HCT116 (cell line): ENCODE measurements around the gene BRINP1. TPM values are rescaled to one million over a fixed set of nuclear protein-coding genes. Genes with fewer than 3 reads are reported as not detected.

ENCODE experiments used
- ATAC-seq: fragments of 200-7000 bp; cut with Tn5 transposase; 2 replicates; pipeline ENCODE4 v1.9.1; 2020; ENCODE audit warnings: mild to moderate bottlenecking, moderate library complexity
- BruUV-seq: library from RNA; stranded (reverse); fragments of 400-500 nt; replicated peaks from 2 replicates; lab custom pipeline; 2021; lab: Mats Ljungman, UMichigan
- CTCF ChIA-PET: fragments of 300-600 bp; sonication (Branson Sonifier 250); formaldehyde crosslinking; loops from one replicate; lab custom pipeline; 2021; ENCODE audit warnings: antibody characterized with exemption; lab: Charles Lee
- POLR2A ChIA-PET: fragments of 300-600, 350-600 bp; sonication (Branson Sonifier 250); formaldehyde crosslinking; loops from one replicate; lab custom pipeline; 2021; ENCODE audit warnings: antibody characterized with exemption; lab: Charles Lee
- RAD21 ChIA-PET, 2 experiments: fragments of 300-600 bp; sonication (Branson Sonifier 250); formaldehyde crosslinking; loops; one replicate each; lab custom pipeline; 2023; ENCODE audit warnings: low total read pairs in 2 of 2; ENCODE audit not compliant: uncharacterized antibody in 2 of 2, unreplicated experiment in 2 of 2, low non-redundant PET in 1 of 2; lab: Charles Lee
- DNase-seq: peaks from one replicate; pipeline ENCODE4 v3.0.0-alpha.2; 2010; ENCODE audit warnings: low read depth, low spot score
- H2AFZ ChIP-seq: fragments of 200-600 bp; shearing (Covaris generic), sonication (generic); 2 replicates; pipeline ENCODE4 v1.6.1; 2017; ENCODE audit warnings: low read depth, mixed run types, mixed read lengths, antibody characterized with exemption, low read length; ENCODE audit not compliant: poor library complexity, severe bottlenecking
- H3K27ac ChIP-seq: 2 replicates; pipeline ENCODE4 v1.5.1; 2012; ENCODE audit warnings: low read depth, low read length
- H3K27me3 ChIP-seq: fragments of 200-600 bp; sonication (generic); 2 replicates; pipeline ENCODE4 v1.6.1; 2016; ENCODE audit warnings: mixed run types, low read length, mixed read lengths; ENCODE audit not compliant: insufficient read depth
- H3K36me3 ChIP-seq, 2 experiments: fragments of 200-500 bp in 1 of 2; fragments of 200-600 bp in 1 of 2; sonication (Bioruptor generic) in 1 of 2; sonication (generic) in 1 of 2; 2 replicates each; pipeline versions ENCODE4 v1.5.1 to v1.6.1; 2014 to 2016; ENCODE audit warnings: low read length in 2 of 2, inconsistent platforms in 1 of 2, mixed read lengths in 1 of 2, mixed run types in 1 of 2; ENCODE audit not compliant: insufficient read depth in 2 of 2, control insufficient read depth in 1 of 2
- H3K4me1 ChIP-seq, 2 experiments: fragments of 200-600 bp in 1 of 2; sonication (generic) in 1 of 2; 2 replicates each; pipeline versions ENCODE4 v1.5.1 to v1.6.1; 2012 to 2017; ENCODE audit warnings: low read length in 2 of 2, inconsistent platforms in 1 of 2, mild to moderate bottlenecking in 1 of 2, mixed read lengths in 1 of 2, mixed run types in 1 of 2, moderate library complexity in 1 of 2; ENCODE audit not compliant: insufficient read depth in 2 of 2, control insufficient read depth in 1 of 2
- H3K4me2 ChIP-seq: fragments of 200-600 bp; sonication (generic); 2 replicates; pipeline ENCODE4 v1.6.1; 2017; ENCODE audit warnings: mixed run types, low read length, mixed read lengths
- H3K4me3 ChIP-seq, 2 experiments: fragments of 200-600 bp in 1 of 2; sonication (generic) in 1 of 2; replicated peaks in 1 of 2; 2 replicates each; pipeline ENCODE4 v1.5.1; 2011 to 2016; ENCODE audit warnings: low read length in 2 of 2, control low read depth in 1 of 2, low read depth in 1 of 2, mild to moderate bottlenecking in 1 of 2, mixed read lengths in 1 of 2, mixed run types in 1 of 2
- H3K79me2 ChIP-seq: fragments of 200-600 bp; sonication (generic); 2 replicates; pipeline ENCODE4 v1.6.1; 2017; ENCODE audit warnings: mild to moderate bottlenecking, mixed run types, low read length, moderate library complexity, mixed read lengths; ENCODE audit not compliant: insufficient read depth
- H3K9ac ChIP-seq: fragments of 200-600 bp; sonication (generic); 2 replicates; pipeline ENCODE4 v1.6.1; 2016; ENCODE audit warnings: low read length, mixed read lengths
- H3K9me2 ChIP-seq: fragments of 200-600 bp; sonication (generic), shearing (Covaris generic); 2 replicates; pipeline ENCODE4 v1.6.1; 2017; ENCODE audit warnings: mixed run types, mild to moderate bottlenecking, moderate library complexity; ENCODE audit not compliant: insufficient read depth
- H3K9me3 ChIP-seq, 2 experiments: fragments of 200-500 bp in 1 of 2; fragments of 200-600 bp in 1 of 2; sonication (Bioruptor generic) in 1 of 2; sonication (generic) in 1 of 2; 2 replicates each; pipeline ENCODE4 v1.6.1; 2014 to 2017; ENCODE audit warnings: low read length in 2 of 2, mixed read lengths in 2 of 2, inconsistent platforms in 1 of 2, low read depth in 1 of 2, mild to moderate bottlenecking in 1 of 2, mixed run types in 1 of 2, moderate library complexity in 1 of 2; ENCODE audit not compliant: control insufficient read depth in 1 of 2, insufficient read depth in 1 of 2
- H4K20me1 ChIP-seq: fragments of 200-600 bp; sonication (generic), shearing (Covaris generic); 2 replicates; pipeline ENCODE4 v1.6.1; 2017; ENCODE audit warnings: mixed run types, mild to moderate bottlenecking, moderate library complexity; ENCODE audit not compliant: insufficient read depth
- EGR1 ChIP-seq: IDR thresholded peaks from 2 replicates; pipeline ENCODE4 v1.6.1; 2012; ENCODE audit warnings: low read depth
- ELF1 ChIP-seq: IDR thresholded peaks from 2 replicates; pipeline ENCODE4 v1.6.1; 2012; ENCODE audit warnings: low read depth, borderline replicate concordance
- EZH2 ChIP-seq: fragments of 200-600 bp; sonication (generic); IDR thresholded peaks from 2 replicates; pipeline ENCODE4 v1.6.1; 2017; ENCODE audit warnings: antibody characterized with exemption, mixed run types
- EZH2phosphoT487 ChIP-seq: fragments of 200-600 bp; IDR thresholded peaks from 2 replicates; pipeline ENCODE4 v1.6.1; 2018; ENCODE audit warnings: antibody characterized with exemption, borderline replicate concordance
- JUND ChIP-seq: IDR thresholded peaks from 2 replicates; pipeline ENCODE4 v1.6.1; 2012
- POLR2A ChIP-seq: IDR thresholded peaks from 2 replicates; pipeline ENCODE4 v1.7.0; 2011; ENCODE audit warnings: borderline replicate concordance; ENCODE audit not compliant: insufficient read depth, insufficient read length; ENCODE audit errors: extremely low read depth
- POLR2AphosphoS5 ChIP-seq: IDR thresholded peaks from 2 replicates; pipeline ENCODE4 v1.6.1; 2011; ENCODE audit warnings: mild to moderate bottlenecking, low read depth, low read length, moderate library complexity
- RAD21 ChIP-seq: IDR thresholded peaks from 2 replicates; pipeline ENCODE4 v1.6.1; 2012; ENCODE audit warnings: low read depth, mild to moderate bottlenecking
- SIN3A ChIP-seq: IDR thresholded peaks from 2 replicates; pipeline ENCODE4 v1.6.1; 2012; ENCODE audit warnings: low read depth
- SRF ChIP-seq: IDR thresholded peaks from 2 replicates; pipeline ENCODE4 v1.6.1; 2012; ENCODE audit warnings: low read depth
- TCF7L2 ChIP-seq: IDR thresholded peaks from 2 replicates; pipeline ENCODE4 v1.7.0; 2011; ENCODE audit warnings: borderline replicate concordance, inconsistent platforms; ENCODE audit not compliant: insufficient read depth, insufficient read length; ENCODE audit errors: extremely low read depth
- YY1 ChIP-seq: IDR thresholded peaks from 2 replicates; pipeline ENCODE4 v1.6.1; 2011; ENCODE audit warnings: low read length, low read depth, moderate library complexity, mild to moderate bottlenecking; ENCODE audit not compliant: insufficient replicate concordance; ENCODE audit errors: extremely low read depth
- ZBTB33 ChIP-seq: IDR thresholded peaks from 2 replicates; pipeline ENCODE4 v1.6.1; 2011; ENCODE audit warnings: mild to moderate bottlenecking, low read length, moderate library complexity; ENCODE audit not compliant: insufficient replicate concordance; ENCODE audit errors: extremely low read depth
- ZNF274 ChIP-seq: fragments of 200-500 bp; sonication (Bioruptor generic); IDR thresholded peaks from 2 replicates; pipeline ENCODE4 v1.6.1; 2014; ENCODE audit warnings: mild to moderate bottlenecking, low read depth, low read length, inconsistent platforms
- intact Hi-C: fragments of 100-400 bp; cut with micrococcal nuclease; formaldehyde crosslinking; loops from 2 replicates; pipeline ENCODE4 v1.10.0; 2022
- total RNA-seq: library from RNA; stranded (reverse); gene quantifications from one replicate; pipeline ENCODE4 v1.2.1, GENCODE V29; 2021; ENCODE audit not compliant: unreplicated experiment
- TF ChIP-seq, protein P1 (sequence below): IDR thresholded peaks from 2 replicates; pipeline ENCODE4 v1.6.1; 2012; ENCODE audit warnings: low read depth
- TF ChIP-seq, protein P2 (sequence below): IDR thresholded peaks from 2 replicates; pipeline ENCODE4 v1.6.1; 2012
- TF ChIP-seq, protein P3 (sequence below): IDR thresholded peaks from 2 replicates; pipeline ENCODE4 v1.6.1; 2012
- TF ChIP-seq, protein P4 (sequence below), 3 experiments: fragments of 200-600 bp in 1 of 3; sonication (generic) in 1 of 3; IDR thresholded peaks in 2 of 3; conservative IDR thresholded peaks in 1 of 3; 2 replicates each; pipeline ENCODE4 v1.5.1; 2012 to 2017; ENCODE audit warnings: low read depth in 2 of 3, low read length in 2 of 3, antibody characterized with exemption in 1 of 3, borderline replicate concordance in 1 of 3, control low read depth in 1 of 3, mild to moderate bottlenecking in 1 of 3, mixed read lengths in 1 of 3, mixed run types in 1 of 3, moderate library complexity in 1 of 3; ENCODE audit not compliant: insufficient read depth in 1 of 3

Gene BRINP1
- total RNA-seq, 1 experiment from 2014 or later: not detected

GRCh38 chr9:119240546-119240945 lies 128.7 kb downstream of the BRINP1 start:
- no peaks in the 10 kb centered on the region for H3K79me2 ChIP-seq
- no peaks in the 10 kb centered on the region for H3K4me1 ChIP-seq
- H3K27ac ChIP-seq: no peak overlapping the region
- no peak overlapping the region for H3K4me3 ChIP-seq
- intact Hi-C loops: no loop called here
- ChIA-PET CTCF (no interaction called here), POLR2A (no interaction called here), RAD21 (no interaction called here)
- DNase-seq (no peak), ATAC-seq (no peak)
- TF ChIP-seq SRF (no peak), ELF1 (no peak), ZBTB33 (no peak), ZNF274 (no peak), TCF7L2 (no peak), EZH2 (no peak), POLR2AphosphoS5 (no peak), YY1 (no peak), EZH2phosphoT487 (no peak), EGR1 (no peak), JUND (no peak), RAD21 (no peak), POLR2A (no peak), SIN3A (no peak)
- TF ChIP-seq, protein P1, sequence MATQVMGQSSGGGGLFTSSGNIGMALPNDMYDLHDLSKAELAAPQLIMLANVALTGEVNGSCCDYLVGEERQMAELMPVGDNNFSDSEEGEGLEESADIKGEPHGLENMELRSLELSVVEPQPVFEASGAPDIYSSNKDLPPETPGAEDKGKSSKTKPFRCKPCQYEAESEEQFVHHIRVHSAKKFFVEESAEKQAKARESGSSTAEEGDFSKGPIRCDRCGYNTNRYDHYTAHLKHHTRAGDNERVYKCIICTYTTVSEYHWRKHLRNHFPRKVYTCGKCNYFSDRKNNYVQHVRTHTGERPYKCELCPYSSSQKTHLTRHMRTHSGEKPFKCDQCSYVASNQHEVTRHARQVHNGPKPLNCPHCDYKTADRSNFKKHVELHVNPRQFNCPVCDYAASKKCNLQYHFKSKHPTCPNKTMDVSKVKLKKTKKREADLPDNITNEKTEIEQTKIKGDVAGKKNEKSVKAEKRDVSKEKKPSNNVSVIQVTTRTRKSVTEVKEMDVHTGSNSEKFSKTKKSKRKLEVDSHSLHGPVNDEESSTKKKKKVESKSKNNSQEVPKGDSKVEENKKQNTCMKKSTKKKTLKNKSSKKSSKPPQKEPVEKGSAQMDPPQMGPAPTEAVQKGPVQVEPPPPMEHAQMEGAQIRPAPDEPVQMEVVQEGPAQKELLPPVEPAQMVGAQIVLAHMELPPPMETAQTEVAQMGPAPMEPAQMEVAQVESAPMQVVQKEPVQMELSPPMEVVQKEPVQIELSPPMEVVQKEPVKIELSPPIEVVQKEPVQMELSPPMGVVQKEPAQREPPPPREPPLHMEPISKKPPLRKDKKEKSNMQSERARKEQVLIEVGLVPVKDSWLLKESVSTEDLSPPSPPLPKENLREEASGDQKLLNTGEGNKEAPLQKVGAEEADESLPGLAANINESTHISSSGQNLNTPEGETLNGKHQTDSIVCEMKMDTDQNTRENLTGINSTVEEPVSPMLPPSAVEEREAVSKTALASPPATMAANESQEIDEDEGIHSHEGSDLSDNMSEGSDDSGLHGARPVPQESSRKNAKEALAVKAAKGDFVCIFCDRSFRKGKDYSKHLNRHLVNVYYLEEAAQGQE: no peak
- TF ChIP-seq, protein P2, sequence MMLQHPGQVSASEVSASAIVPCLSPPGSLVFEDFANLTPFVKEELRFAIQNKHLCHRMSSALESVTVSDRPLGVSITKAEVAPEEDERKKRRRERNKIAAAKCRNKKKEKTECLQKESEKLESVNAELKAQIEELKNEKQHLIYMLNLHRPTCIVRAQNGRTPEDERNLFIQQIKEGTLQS: no peak
- TF ChIP-seq, protein P3, sequence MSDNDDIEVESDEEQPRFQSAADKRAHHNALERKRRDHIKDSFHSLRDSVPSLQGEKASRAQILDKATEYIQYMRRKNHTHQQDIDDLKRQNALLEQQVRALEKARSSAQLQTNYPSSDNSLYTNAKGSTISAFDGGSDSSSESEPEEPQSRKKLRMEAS: no peak
- TF ChIP-seq, protein P4, sequence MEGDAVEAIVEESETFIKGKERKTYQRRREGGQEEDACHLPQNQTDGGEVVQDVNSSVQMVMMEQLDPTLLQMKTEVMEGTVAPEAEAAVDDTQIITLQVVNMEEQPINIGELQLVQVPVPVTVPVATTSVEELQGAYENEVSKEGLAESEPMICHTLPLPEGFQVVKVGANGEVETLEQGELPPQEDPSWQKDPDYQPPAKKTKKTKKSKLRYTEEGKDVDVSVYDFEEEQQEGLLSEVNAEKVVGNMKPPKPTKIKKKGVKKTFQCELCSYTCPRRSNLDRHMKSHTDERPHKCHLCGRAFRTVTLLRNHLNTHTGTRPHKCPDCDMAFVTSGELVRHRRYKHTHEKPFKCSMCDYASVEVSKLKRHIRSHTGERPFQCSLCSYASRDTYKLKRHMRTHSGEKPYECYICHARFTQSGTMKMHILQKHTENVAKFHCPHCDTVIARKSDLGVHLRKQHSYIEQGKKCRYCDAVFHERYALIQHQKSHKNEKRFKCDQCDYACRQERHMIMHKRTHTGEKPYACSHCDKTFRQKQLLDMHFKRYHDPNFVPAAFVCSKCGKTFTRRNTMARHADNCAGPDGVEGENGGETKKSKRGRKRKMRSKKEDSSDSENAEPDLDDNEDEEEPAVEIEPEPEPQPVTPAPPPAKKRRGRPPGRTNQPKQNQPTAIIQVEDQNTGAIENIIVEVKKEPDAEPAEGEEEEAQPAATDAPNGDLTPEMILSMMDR (IDR thresholded peaks at IDR 0.05 in 2 of 3, conservative IDR thresholded peaks at IDR 0.05 in 1 of 3; ENCODE audit: borderline replicate concordance in 1 of 3, insufficient read depth in 1 of 3, low read depth in 2 of 3, low read length in 2 of 3): no peak
- H3K27me3 ChIP-seq: no peaks in the 10 kb centered on the region
- no TSS peak for BruUV-seq
- H3K36me3 ChIP-seq: no peaks in the 10 kb centered on the region
- no peaks in the 10 kb centered on the region for H4K20me1 ChIP-seq
- no peaks in the 10 kb centered on the region for H3K9me2 ChIP-seq
- H3K4me2 ChIP-seq: no peak overlapping the region
- H3K9me3 ChIP-seq: peaks cover 0 to 11% of the 10 kb centered on the region in 2 experiments; a peak in 2 of 4 replicates
- no peak overlapping the region for H3K9ac ChIP-seq
- no peak overlapping the region for H2AFZ ChIP-seq
